K562 (cell line): ENCODE data around the gene HSD17B12. TPM values are rescaled to one million over a fixed set of nuclear protein-coding genes. Genes with fewer than 3 reads are reported as not detected.

Experiments used
- ATAC-seq: fragments of 200-7000 bp; cut with Tn5 transposase; 3 replicates; pipeline ENCODE4 v1.9.1; 2020; ENCODE audit warnings: moderate library complexity
- BruUV-seq: library from RNA; stranded (reverse); fragments of 400-500 nt; replicated peaks from 2 replicates; lab custom pipeline; 2021; lab: Mats Ljungman, UMichigan
- CTCF ChIA-PET: fragments of 300-600 bp; formaldehyde crosslinking; extraction: SDS; loops from one replicate; lab custom pipeline; 2021; ENCODE audit warnings: low intra/inter-chr PET ratio; lab: Yijun Ruan, JAX
- POLR2A ChIA-PET: fragments of 300-600, 350-650 bp; sonication (Branson Sonifier 250); formaldehyde crosslinking; extraction: SDS; loops from one replicate; lab custom pipeline; 2021; ENCODE audit warnings: antibody characterized with exemption, inconsistent platforms; lab: Yijun Ruan, JAX
- DNase-seq, 4 experiments: peaks; one replicate each; pipeline versions ENCODE4 v3.0.0 to v3.0.0-alpha.2; 2011 to 2018; ENCODE audit warnings: low spot score in 3 of 4, mixed read lengths in 3 of 4; ENCODE audit errors: extremely low read depth in 1 of 4
- FAIRE-seq: peaks from 2 replicates; lab custom pipeline; 2011; peaks lifted over from hg19 to GRCh38; lab: Jason Lieb, UNC
- H2AFZ ChIP-seq: 2 replicates; pipeline ENCODE4 v1.6.0; 2011; ENCODE audit warnings: low read depth, low read length, control low read depth, inconsistent platforms
- H3K27ac ChIP-seq: fragments of 200-600 bp; 3 replicates; pipeline ENCODE4 v1.8.0; 2011; ENCODE audit warnings: low read depth, mild to moderate bottlenecking, control low read depth, inconsistent platforms, low read length, moderate library complexity, mixed read lengths; ENCODE audit errors: extremely low read depth
- H3K27me3 ChIP-seq, 2 experiments: fragments of 300-600 bp in 1 of 2; 2 replicates in 1 of 2; 3 replicates in 1 of 2; pipeline versions ENCODE4 v1.6.0 to v1.8.0; 2011; ENCODE audit warnings: inconsistent platforms in 2 of 2, low read length in 2 of 2, mild to moderate bottlenecking in 1 of 2, mixed read lengths in 1 of 2, moderate library complexity in 1 of 2; ENCODE audit not compliant: control insufficient read depth in 2 of 2, insufficient read depth in 2 of 2
- H3K36me3 ChIP-seq: fragments of 300-600 bp; 3 replicates; pipeline ENCODE4 v1.8.0; 2011; ENCODE audit warnings: mild to moderate bottlenecking, low read length, inconsistent platforms; ENCODE audit not compliant: control insufficient read depth, insufficient read depth
- H3K4me1 ChIP-seq, 2 experiments: fragments of 200-600 bp in 1 of 2; replicated peaks in 1 of 2; 2 replicates in 1 of 2; 3 replicates in 1 of 2; pipeline versions ENCODE4 v1.5.1 to v1.8.0; 2011; ENCODE audit warnings: inconsistent platforms in 2 of 2, low read length in 2 of 2, mild to moderate bottlenecking in 1 of 2, mixed read lengths in 1 of 2, moderate library complexity in 1 of 2; ENCODE audit not compliant: control insufficient read depth in 2 of 2, insufficient read depth in 2 of 2
- H3K4me2 ChIP-seq: 2 replicates; pipeline ENCODE4 v1.6.1; 2011; ENCODE audit warnings: low read length, control low read depth, inconsistent platforms, mixed read lengths; ENCODE audit not compliant: insufficient read depth
- H3K4me3 ChIP-seq: fragments of 200-600 bp; sonication (generic), shearing (Covaris generic); 2 replicates; pipeline ENCODE4 v1.5.1; 2016; ENCODE audit warnings: control low read depth, inconsistent platforms
- H3K79me2 ChIP-seq: fragments of 200-600 bp; 3 replicates; pipeline ENCODE4 v1.8.0; 2011; ENCODE audit warnings: low read length, inconsistent platforms; ENCODE audit not compliant: control insufficient read depth, insufficient read depth
- H3K9ac ChIP-seq, 2 experiments: 2 replicates each; pipeline versions ENCODE4 v1.6.0 to v1.6.1; 2011; ENCODE audit warnings: low read depth in 2 of 2, low read length in 2 of 2, control low read depth in 1 of 2, inconsistent platforms in 1 of 2, mild to moderate bottlenecking in 1 of 2, mixed read lengths in 1 of 2; ENCODE audit not compliant: insufficient read depth in 1 of 2
- H3K9me1 ChIP-seq: one replicate; pipeline ENCODE4 v1.6.0; 2011; ENCODE audit warnings: inconsistent platforms, mild to moderate bottlenecking, low read length, moderate library complexity; ENCODE audit not compliant: control insufficient read depth, insufficient read depth
- H3K9me3 ChIP-seq: replicated peaks from 2 replicates; pipeline ENCODE4 v1.5.1; 2011; ENCODE audit warnings: low read depth, low read length, inconsistent platforms; ENCODE audit not compliant: control insufficient read depth, insufficient read depth
- H4K20me1 ChIP-seq: replicated peaks from 2 replicates; pipeline ENCODE4 v1.6.1; 2011; ENCODE audit warnings: low read length, inconsistent platforms, mixed read lengths; ENCODE audit not compliant: control insufficient read depth, insufficient read depth
- ILK ChIP-seq: fragments of 450-650 bp; IDR thresholded peaks from 2 replicates; pipeline ENCODE4 v1.6.1; 2016; ENCODE audit warnings: missing genetic modification characterization, low read depth, mild to moderate bottlenecking, missing compliant biosample characterization, moderate library complexity, borderline replicate concordance
- KLF1 ChIP-seq: fragments of 450-650 bp; IDR thresholded peaks from 2 replicates; pipeline ENCODE4 v1.6.1; 2016; ENCODE audit warnings: missing genetic modification characterization, missing compliant biosample characterization
- KLF10 ChIP-seq: fragments of 250-450 bp; sonication (Bioruptor Pico); IDR thresholded peaks from 2 replicates; pipeline ENCODE4 v1.6.1; 2021; ENCODE audit warnings: matching md5 sums
- NFRKB ChIP-seq: fragments of 450-650 bp; IDR thresholded peaks from 2 replicates; pipeline ENCODE4 v1.6.1; 2016; ENCODE audit warnings: low read depth
- NFXL1 ChIP-seq: fragments of 450-650 bp; formaldehyde crosslinking; IDR thresholded peaks from 2 replicates; pipeline ENCODE4 v1.4.0; 2021; ENCODE audit warnings: mild to moderate bottlenecking
- NUFIP1 ChIP-seq: fragments of 450-650 bp; IDR thresholded peaks from 2 replicates; pipeline ENCODE4 v1.6.1; 2018; ENCODE audit not compliant: partially characterized antibody
- POLR2H ChIP-seq: IDR thresholded peaks from 2 replicates; pipeline ENCODE4 v1.6.1; 2016; ENCODE audit warnings: missing genetic modification characterization, low read depth, mild to moderate bottlenecking, control low read depth, missing compliant biosample characterization, moderate library complexity
- RBFOX2 ChIP-seq: fragments of 200-400 bp; formaldehyde crosslinking; IDR thresholded peaks from 2 replicates; pipeline ENCODE4 v1.6.1; 2017; ENCODE audit warnings: low read depth, mild to moderate bottlenecking, low read length, moderate library complexity
- RFX7 ChIP-seq: fragments of 250-450 bp; sonication (Bioruptor Pico); IDR thresholded peaks from 2 replicates; pipeline ENCODE4 v1.5.1; 2021; ENCODE audit warnings: mild to moderate bottlenecking
- TEAD1 ChIP-seq, 2 experiments: fragments of 450-650 bp in 1 of 2; sonication (generic) in 1 of 2; formaldehyde crosslinking; IDR thresholded peaks; 2 replicates each; pipeline versions ENCODE4 v1.4.0 to v1.8.0; 2020 to 2022; ENCODE audit warnings: mild to moderate bottlenecking in 2 of 2, missing genetic modification reagents in 1 of 2
- TEAD2 ChIP-seq: fragments of 450-650 bp; IDR thresholded peaks from 2 replicates; pipeline ENCODE4 v1.6.1; 2016; ENCODE audit warnings: missing genetic modification characterization, control low read depth, missing compliant biosample characterization
- U2AF1 ChIP-seq: fragments of 200-400 bp; formaldehyde crosslinking; optimal IDR thresholded peaks from 2 replicates; pipeline ENCODE3; 2017; ENCODE audit warnings: mild to moderate bottlenecking, low read depth, low read length, moderate library complexity
- ZBTB1 ChIP-seq: sonication (generic); formaldehyde crosslinking; IDR thresholded peaks from 2 replicates; pipeline ENCODE4 v1.8.1; 2023; ENCODE audit warnings: missing genetic modification reagents, low read depth, mild to moderate bottlenecking, borderline replicate concordance
- ZBTB33 ChIP-seq: sonication (generic); formaldehyde crosslinking; IDR thresholded peaks from 2 replicates; pipeline ENCODE4 v1.8.1; 2023; ENCODE audit warnings: mild to moderate bottlenecking, missing genetic modification reagents
- ZFP1 ChIP-seq: fragments of 450-650 bp; formaldehyde crosslinking; IDR thresholded peaks from 2 replicates; pipeline ENCODE4 v1.4.0; 2020; ENCODE audit warnings: mild to moderate bottlenecking, mixed read lengths
- ZNF764 ChIP-seq: fragments of 250-450 bp; sonication (Bioruptor Pico); IDR thresholded peaks from 2 replicates; pipeline ENCODE4 v1.4.0; 2020; ENCODE audit warnings: low read depth, mild to moderate bottlenecking, moderate library complexity
- WGBS: fragments of 100-300 bp; shearing (Covaris generic); methylation state at CpG from one replicate; pipeline ENCODE4 v1.1.6; 2016; ENCODE audit warnings: low coverage, mixed read lengths; ENCODE audit not compliant: insufficient coverage; ENCODE audit errors: missing lambda C conversion rate; 5-methylcytosine and 5-hydroxymethylcytosine counted together
- in situ Hi-C: fragments of 300-500 bp; cut with MboI; formaldehyde crosslinking; loops from 4 replicates; pipeline ENCODE4 v1.15.0; 2018; ENCODE audit warnings: inconsistent platforms, mixed read lengths
- intact Hi-C: fragments of 100-400 bp; cut with micrococcal nuclease; formaldehyde crosslinking; loops from 2 replicates; pipeline ENCODE4 v1.14.2; 2022
- polyA plus RNA-seq, 8 experiments: library from polyadenylated mRNA; depleted of rRNA in 4 of 8; stranded (reverse) in 5 of 8; unstranded in 3 of 8; fragments of >200 nt; fragmentation: Nextera tagmentation in 2 of 8; fragmentation: Illumina TruSeq in 1 of 8; extraction: Ambion mirVana in 2 of 8; extraction: Trizol in 1 of 8; gene quantifications; 2 replicates each; pipeline versions ENCODE4 v1.2.1 to v1.2.3, GENCODE V29; 2011 to 2014; ENCODE audit warnings: inconsistent platforms in 1 of 8, missing spikeins in 1 of 8
- total RNA-seq, 7 experiments: library from RNA; depleted of rRNA in 6 of 7; stranded (reverse); fragments of >200 nt in 6 of 7; fragmentation: Illumina TruSeq in 2 of 7; extraction: Trizol in 2 of 7; gene quantifications; 2 replicates each; pipeline versions ENCODE4 v1.2.1 to v1.2.3, GENCODE V29; 2011 to 2021; ENCODE audit warnings: low replicate concordance in 1 of 7
- TF ChIP-seq, protein P1 (sequence below): fragments of 150-350 bp; IDR thresholded peaks from 2 replicates; pipeline ENCODE4 v1.6.1; 2014; ENCODE audit warnings: low read depth, mild to moderate bottlenecking, low read length, borderline replicate concordance
- TF ChIP-seq, protein P2 (sequence below): fragments of 450-650 bp; IDR thresholded peaks from 2 replicates; pipeline ENCODE4 v1.7.0; 2016; ENCODE audit warnings: borderline replicate concordance

Gene HSD17B12
- total and polyA plus RNA-seq, 9 of the 15 experiments (the other 6 are each of a cell fraction or from before 2014, with no cell fraction given) = 9.1 to 34.5 (median 23.3) TPM

- BruUV-seq = no TSS peak
- Histone ChIP-seq H3K4me2 (no peak overlapping the region), H3K4me1 (no peaks in the 10 kb centered on the region), H2AFZ (no peak overlapping the region), H3K36me3 (peaks cover 29% of the 10 kb centered on the region; the same call in 2 of the 3 replicates), H3K79me2 (no peaks in the 10 kb centered on the region), H3K27me3 (no peaks in the 10 kb centered on the region; a peak in 1 of 5 replicates), H3K27ac (no peak overlapping the region), H3K4me3 (no peak overlapping the region), H3K9me3 (no peaks in the 10 kb centered on the region), H3K9me1 (no peaks in the 10 kb centered on the region), H3K9ac (no peak overlapping the region), H4K20me1 (no peaks in the 10 kb centered on the region)
- ChIA-PET POLR2A (no interaction called here), CTCF (no interaction called here)
- DNase-seq (no peak), FAIRE-seq (no peak), ATAC-seq (no peak)
- WGBS = 63% methylated on average over 4 of the region's 4 CpGs
- in situ Hi-C loops (no loop called here), intact Hi-C loops (no loop called here)
- TF ChIP-seq TEAD1 (CRISPR knock-in tag; IDR thresholded peaks at IDR 0.05) (no peak), U2AF1 (no peak), ILK (tag) (no peak), RFX7 (CRISPR knock-in tag) (no peak), NFRKB (no peak), KLF1 (tag) (no peak), TEAD2 (tag) (no peak), POLR2H (no peak), RBFOX2 (no peak), ZFP1 (CRISPR knock-in tag) (no peak), KLF10 (CRISPR knock-in tag) (no peak), NFXL1 (CRISPR knock-in tag) (no peak), ZBTB1 (CRISPR knock-in tag) (no peak), ZNF764 (CRISPR knock-in tag) (no peak), NUFIP1 (no peak), ZBTB33 (CRISPR knock-in tag) (no peak)
- TF ChIP-seq, protein P1, sequence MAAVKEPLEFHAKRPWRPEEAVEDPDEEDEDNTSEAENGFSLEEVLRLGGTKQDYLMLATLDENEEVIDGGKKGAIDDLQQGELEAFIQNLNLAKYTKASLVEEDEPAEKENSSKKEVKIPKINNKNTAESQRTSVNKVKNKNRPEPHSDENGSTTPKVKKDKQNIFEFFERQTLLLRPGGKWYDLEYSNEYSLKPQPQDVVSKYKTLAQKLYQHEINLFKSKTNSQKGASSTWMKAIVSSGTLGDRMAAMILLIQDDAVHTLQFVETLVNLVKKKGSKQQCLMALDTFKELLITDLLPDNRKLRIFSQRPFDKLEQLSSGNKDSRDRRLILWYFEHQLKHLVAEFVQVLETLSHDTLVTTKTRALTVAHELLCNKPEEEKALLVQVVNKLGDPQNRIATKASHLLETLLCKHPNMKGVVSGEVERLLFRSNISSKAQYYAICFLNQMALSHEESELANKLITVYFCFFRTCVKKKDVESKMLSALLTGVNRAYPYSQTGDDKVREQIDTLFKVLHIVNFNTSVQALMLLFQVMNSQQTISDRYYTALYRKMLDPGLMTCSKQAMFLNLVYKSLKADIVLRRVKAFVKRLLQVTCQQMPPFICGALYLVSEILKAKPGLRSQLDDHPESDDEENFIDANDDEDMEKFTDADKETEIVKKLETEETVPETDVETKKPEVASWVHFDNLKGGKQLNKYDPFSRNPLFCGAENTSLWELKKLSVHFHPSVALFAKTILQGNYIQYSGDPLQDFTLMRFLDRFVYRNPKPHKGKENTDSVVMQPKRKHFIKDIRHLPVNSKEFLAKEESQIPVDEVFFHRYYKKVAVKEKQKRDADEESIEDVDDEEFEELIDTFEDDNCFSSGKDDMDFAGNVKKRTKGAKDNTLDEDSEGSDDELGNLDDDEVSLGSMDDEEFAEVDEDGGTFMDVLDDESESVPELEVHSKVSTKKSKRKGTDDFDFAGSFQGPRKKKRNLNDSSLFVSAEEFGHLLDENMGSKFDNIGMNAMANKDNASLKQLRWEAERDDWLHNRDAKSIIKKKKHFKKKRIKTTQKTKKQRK = no peak
- TF ChIP-seq, protein P2, sequence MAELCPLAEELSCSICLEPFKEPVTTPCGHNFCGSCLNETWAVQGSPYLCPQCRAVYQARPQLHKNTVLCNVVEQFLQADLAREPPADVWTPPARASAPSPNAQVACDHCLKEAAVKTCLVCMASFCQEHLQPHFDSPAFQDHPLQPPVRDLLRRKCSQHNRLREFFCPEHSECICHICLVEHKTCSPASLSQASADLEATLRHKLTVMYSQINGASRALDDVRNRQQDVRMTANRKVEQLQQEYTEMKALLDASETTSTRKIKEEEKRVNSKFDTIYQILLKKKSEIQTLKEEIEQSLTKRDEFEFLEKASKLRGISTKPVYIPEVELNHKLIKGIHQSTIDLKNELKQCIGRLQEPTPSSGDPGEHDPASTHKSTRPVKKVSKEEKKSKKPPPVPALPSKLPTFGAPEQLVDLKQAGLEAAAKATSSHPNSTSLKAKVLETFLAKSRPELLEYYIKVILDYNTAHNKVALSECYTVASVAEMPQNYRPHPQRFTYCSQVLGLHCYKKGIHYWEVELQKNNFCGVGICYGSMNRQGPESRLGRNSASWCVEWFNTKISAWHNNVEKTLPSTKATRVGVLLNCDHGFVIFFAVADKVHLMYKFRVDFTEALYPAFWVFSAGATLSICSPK = no peak
These were observed 221.0 kb downstream of the HSD17B12 start for GRCh38 chr11:43901551-43901950.
